Adrenal gland (tissue), 5 donors: Measurements from ENCODE around the gene FRS2.

ENCODE experiments used
- CTCF ChIP-seq, 6 experiments: fragments of 450-650 bp in 4 of 6; fragments of 200-600 bp in 2 of 6; sonication (generic) in 1 of 6; IDR thresholded peaks; 1 replicate in 5 of 6; 2 replicates in 1 of 6; pipeline versions ENCODE4 v1.5.1 to v1.8.0; 2016 to 2021; ENCODE audit warnings: antibody characterized with exemption in 6 of 6, mild to moderate bottlenecking in 2 of 6, moderate library complexity in 1 of 6
- POLR2A ChIP-seq, 2 donors: fragments of 450-650 bp; IDR thresholded peaks; one replicate each; pipeline ENCODE4 v1.6.1; 2017; ENCODE audit warnings: antibody characterized with exemption in 2 of 2, mild to moderate bottlenecking in 2 of 2, moderate library complexity in 1 of 2
- donor health status: DM: no; HTN: no; CAD: no.

- TF ChIP-seq CTCF (IDR thresholded peaks at IDR 0.05) = no peak
- no peak for TF ChIP-seq POLR2A (IDR thresholded peaks at IDR 0.05)
Observed at GRCh38 chr12:69546693-69547438, 76.7 kb downstream of the FRS2 start.
